H9 (cell line): Measurements from ENCODE around the gene RASA3. TPM values are rescaled to one million over a fixed set of nuclear protein-coding genes. Genes with fewer than 3 reads are reported as not detected.

Experiments used
- DNase-seq: peaks from one replicate; pipeline ENCODE4 v3.0.0-alpha.2; 2017
- H2AFZ ChIP-seq: one replicate; pipeline ENCODE4 v1.6.1; 2013; ENCODE audit warnings: mild to moderate bottlenecking, low read length, control low read depth, moderate library complexity
- H2AK5ac ChIP-seq: 2 replicates; pipeline ENCODE4 v1.6.1; 2013; ENCODE audit warnings: low read length, control low read depth, mixed read lengths; ENCODE audit not compliant: insufficient read length
- H2BK120ac ChIP-seq: one replicate; pipeline ENCODE4 v1.6.1; 2013; ENCODE audit warnings: low read depth, mild to moderate bottlenecking, low read length, control low read depth, inconsistent platforms; ENCODE audit not compliant: poor library complexity, severe bottlenecking
- H2BK12ac ChIP-seq: 2 replicates; pipeline ENCODE4 v1.6.1; 2013; ENCODE audit warnings: low read length, control low read depth, mixed read lengths, low read depth; ENCODE audit not compliant: insufficient read length
- H2BK15ac ChIP-seq: 2 replicates; pipeline ENCODE4 v1.6.1; 2013; ENCODE audit warnings: low read depth, low read length, control low read depth
- H2BK20ac ChIP-seq: one replicate; pipeline ENCODE4 v1.6.1; 2013; ENCODE audit warnings: low read depth, mild to moderate bottlenecking, low read length, control low read depth, inconsistent platforms; ENCODE audit not compliant: poor library complexity, severe bottlenecking
- H2BK5ac ChIP-seq: 2 replicates; pipeline ENCODE4 v1.6.1; 2013; ENCODE audit warnings: low read length, control low read depth, mixed read lengths; ENCODE audit not compliant: insufficient read length
- H3K14ac ChIP-seq: 2 replicates; pipeline ENCODE4 v1.6.1; 2013; ENCODE audit warnings: low read length, control low read depth; ENCODE audit not compliant: insufficient read depth
- H3K18ac ChIP-seq: 2 replicates; pipeline ENCODE4 v1.6.1; 2013; ENCODE audit warnings: low read depth, mild to moderate bottlenecking, mixed read lengths, low read length, control low read depth; ENCODE audit not compliant: insufficient read length
- H3K23ac ChIP-seq: 2 replicates; pipeline ENCODE4 v1.6.1; 2013; ENCODE audit warnings: low read length, control low read depth, mixed read lengths, low read depth; ENCODE audit not compliant: insufficient read length
- H3K23me2 ChIP-seq: 2 replicates; pipeline ENCODE4 v1.6.1; 2013; ENCODE audit warnings: low read depth, mild to moderate bottlenecking, mixed read lengths, low read length, control low read depth; ENCODE audit not compliant: insufficient read length, poor library complexity, severe bottlenecking
- H3K27ac ChIP-seq: 2 replicates; pipeline ENCODE4 v1.5.1; 2013; ENCODE audit warnings: low read length, control low read depth, mixed read lengths, low read depth; ENCODE audit not compliant: insufficient read length
- H3K27me3 ChIP-seq: 2 replicates; pipeline ENCODE4 v1.6.1; 2013; ENCODE audit warnings: low read length, control low read depth, inconsistent platforms; ENCODE audit not compliant: insufficient read depth
- H3K4ac ChIP-seq: 2 replicates; pipeline ENCODE4 v1.6.1; 2013; ENCODE audit warnings: low read depth, mild to moderate bottlenecking, control low read depth, inconsistent platforms, low read length, moderate library complexity
- H3K4me1 ChIP-seq: 2 replicates; pipeline ENCODE4 v1.6.1; 2013; ENCODE audit warnings: low read length, control low read depth, inconsistent platforms; ENCODE audit not compliant: insufficient read depth
- H3K4me2 ChIP-seq: 2 replicates; pipeline ENCODE4 v1.6.1; 2013; ENCODE audit warnings: low read length, control low read depth, mixed read lengths; ENCODE audit not compliant: insufficient read length, insufficient read depth
- H3K56ac ChIP-seq: 2 replicates; pipeline ENCODE4 v1.6.1; 2013; ENCODE audit warnings: low read depth, mild to moderate bottlenecking, mixed read lengths, low read length, control low read depth; ENCODE audit not compliant: insufficient read length
- H3K79me1 ChIP-seq: 2 replicates; pipeline ENCODE4 v1.6.1; 2013; ENCODE audit warnings: low read depth, mild to moderate bottlenecking, moderate library complexity, low read length, control low read depth, inconsistent platforms; ENCODE audit not compliant: insufficient read depth, poor library complexity, severe bottlenecking
- H3K79me2 ChIP-seq: 2 replicates; pipeline ENCODE4 v1.6.1; 2013; ENCODE audit warnings: low read length, control low read depth, inconsistent platforms; ENCODE audit not compliant: insufficient read depth
- H3K9ac ChIP-seq: 2 replicates; pipeline ENCODE4 v1.6.1; 2013; ENCODE audit warnings: low read length, control low read depth, mixed read lengths; ENCODE audit not compliant: insufficient read length; ENCODE audit errors: extremely low read depth
- H3K9me3 ChIP-seq: one replicate; pipeline ENCODE4 v1.6.1; 2013; ENCODE audit warnings: low read depth, low read length, inconsistent platforms; ENCODE audit not compliant: control insufficient read depth
- H3T11ph ChIP-seq: one replicate; pipeline ENCODE4 v1.6.1; 2013; ENCODE audit warnings: mild to moderate bottlenecking, low read length, control low read depth, inconsistent platforms
- H4K20me1 ChIP-seq: one replicate; pipeline ENCODE4 v1.6.1; 2013; ENCODE audit not compliant: control insufficient read depth, insufficient read length, insufficient read depth
- H4K5ac ChIP-seq: 2 replicates; pipeline ENCODE4 v1.6.1; 2013; ENCODE audit warnings: low read depth, mild to moderate bottlenecking, mixed read lengths, low read length, control low read depth; ENCODE audit not compliant: insufficient read length
- H4K8ac ChIP-seq: replicated peaks from 2 replicates; pipeline ENCODE4 v1.6.1; 2013; ENCODE audit warnings: low read length, control low read depth, mixed read lengths, low read depth; ENCODE audit not compliant: insufficient read length
- H4K91ac ChIP-seq: 2 replicates; pipeline ENCODE4 v1.6.1; 2013; ENCODE audit warnings: low read depth, mild to moderate bottlenecking, moderate library complexity, mixed read lengths, low read length, control low read depth; ENCODE audit not compliant: insufficient read length
- H3K27ac Mint-ChIP-seq, 3 experiments: 2 replicates in 2 of 3; 3 replicates in 1 of 3; pipeline ENCODE4 v1.8.0; 2020 to 2021; ENCODE audit warnings: mixed read lengths in 3 of 3, mild to moderate bottlenecking in 1 of 3, moderate library complexity in 1 of 3
- H3K27me3 Mint-ChIP-seq: 2 replicates; pipeline ENCODE4 v1.8.0; 2021; ENCODE audit warnings: low read depth, mild to moderate bottlenecking, moderate library complexity, mixed read lengths
- H3K36me3 Mint-ChIP-seq, 3 experiments: 2 replicates in 2 of 3; 3 replicates in 1 of 3; pipeline ENCODE4 v1.8.0; 2020 to 2021; ENCODE audit warnings: low read depth in 3 of 3, mixed read lengths in 3 of 3; ENCODE audit not compliant: insufficient read depth in 1 of 3
- H3K4me1 Mint-ChIP-seq, 2 experiments: 2 replicates each; pipeline ENCODE4 v1.8.0; 2020; ENCODE audit warnings: mixed read lengths in 2 of 2
- H3K4me3 Mint-ChIP-seq, 2 experiments: 2 replicates in 1 of 2; 3 replicates in 1 of 2; pipeline ENCODE4 v1.8.0; 2020 to 2021; ENCODE audit warnings: mild to moderate bottlenecking in 2 of 2, mixed read lengths in 2 of 2, moderate library complexity in 1 of 2
- H3K9me3 Mint-ChIP-seq, 2 experiments: 2 replicates in 1 of 2; 3 replicates in 1 of 2; pipeline ENCODE4 v1.8.0; 2020; ENCODE audit warnings: mild to moderate bottlenecking in 2 of 2, mixed read lengths in 2 of 2, moderate library complexity in 1 of 2
- CTCF ChIP-seq: fragments of 200-600 bp; sonication (generic); conservative IDR thresholded peaks from 3 replicates; pipeline ENCODE4 v1.8.0; 2021; ENCODE audit warnings: antibody characterized with exemption, mild to moderate bottlenecking
- WGBS: extraction: QIAGEN DNeasy Blood & Tissue Kit; methylation state at CpG from one replicate; pipeline ENCODE4 v1.1.7; 2013; ENCODE audit warnings: missing lambda C conversion rate, low lambda C conversion rate, mixed read lengths; ENCODE audit not compliant: insufficient read length; ENCODE audit errors: extremely low coverage; 5-methylcytosine and 5-hydroxymethylcytosine counted together
- total RNA-seq: library from RNA; stranded (reverse); gene quantifications from 2 replicates; pipeline ENCODE4 v1.2.1, GENCODE V29; 2021

RASA3 gene
- total RNA-seq, 1 experiment from 2014 or later, result 12.3 TPM

- Mint-ChIP-seq H3K27me3 (peaks cover 2% of the 10 kb centered on the region; the same call in 1 of the 2 replicates), H3K4me1 (peaks cover 7 to 29% of the 10 kb centered on the region in 2 experiments), H3K4me3 (no peak overlapping the region), H3K36me3 (0 out of 7 replicates have a peak, but pooled peaks cover 0 to 3% (median 2%) of the 10 kb centered on the region in 3 experiments), H3K27ac (no peak overlapping the region; a peak in 1 of 7 replicates), H3K9me3 (peaks cover 0 to 4% of the 10 kb centered on the region in 2 experiments; a peak in 1 of 5 replicates)
- Histone ChIP-seq H3K9me3 (no peaks in the 10 kb centered on the region), H3K18ac (peak overlapping the region; percentile 19), H3K27ac (no peak overlapping the region), H3K4ac (no peak overlapping the region; the same call in 1 of the 2 replicates), H2BK20ac (no peak overlapping the region), H3K27me3 (no peaks in the 10 kb centered on the region), H2AFZ (no peak overlapping the region), H3K23ac (no peak overlapping the region), H4K5ac (no peak overlapping the region), H3K56ac (no peak overlapping the region), H3K9ac (no peak overlapping the region), H2BK5ac (no peak overlapping the region), H2BK15ac (no peak overlapping the region), H3K4me1 (no peaks in the 10 kb centered on the region; the same call in 1 of the 2 replicates), H3K79me2 (peaks cover 2% of the 10 kb centered on the region; the same call in 1 of the 2 replicates), H4K8ac (no peak overlapping the region), H4K91ac (no peak overlapping the region), H2BK12ac (no peak overlapping the region), H3K4me2 (no peak overlapping the region), H3T11ph (no peak overlapping the region), H2BK120ac (no peak overlapping the region), H2AK5ac (no peak overlapping the region), H3K14ac (peak overlapping the region; percentile 36; the same call in 1 of the 2 replicates), H3K79me1 (no peaks in the 10 kb centered on the region), H4K20me1 (no peaks in the 10 kb centered on the region), H3K23me2 (no peaks in the 10 kb centered on the region)
- WGBS, result no CpG with 5 or more reads among the region's 38 CpGs
- TF ChIP-seq CTCF, result no peak
- DNase-seq, result no peak
Measured at GRCh38 chr13:114078461-114079451, 53.7 kb downstream of the RASA3 start.
